Natural killer cell treated with Interleukin-12 subunit alpha and Interleukin-12 subunit beta and Interleukin-15 and Interleukin-18, amount 100 ng/mL, for 72 hours (primary cell): ENCODE results near the gene C19orf47. TPM values are rescaled to one million over a fixed set of nuclear protein-coding genes. Genes with fewer than 3 reads are reported as not detected.

Source experiments
- ATAC-seq, 2 donors: fragments of 150-1000 bp; cut with Tn5 transposase in 1 of 2; sonication (Bioruptor Pico), chemical (Tn5 transposase) in 1 of 2; 2 replicates each; pipeline ENCODE4 v1.10.0; 2021
- DNase-seq: peaks from one replicate; pipeline ENCODE4 v3.0.0; 2022; ENCODE audit warnings: low spot score
- H3K27ac Mint-ChIP-seq, 2 donors: 1 replicate in 1 of 2; 2 replicates in 1 of 2; pipeline ENCODE4 v1.8.0; 2022; ENCODE audit warnings: mixed read lengths in 2 of 2, mild to moderate bottlenecking in 1 of 2, moderate library complexity in 1 of 2
- H3K27me3 Mint-ChIP-seq, 2 donors: 1 replicate in 1 of 2; 2 replicates in 1 of 2; pipeline ENCODE4 v1.8.0; 2022; ENCODE audit warnings: mixed read lengths in 2 of 2
- H3K36me3 Mint-ChIP-seq: one replicate; pipeline ENCODE4 v1.8.0; 2022; ENCODE audit warnings: mixed read lengths
- H3K4me1 Mint-ChIP-seq, 2 donors: 1 replicate in 1 of 2; 2 replicates in 1 of 2; pipeline ENCODE4 v1.8.0; 2022; ENCODE audit warnings: low read depth in 2 of 2, mixed read lengths in 2 of 2, mild to moderate bottlenecking in 1 of 2
- H3K4me3 Mint-ChIP-seq: one replicate; pipeline ENCODE4 v1.8.0; 2022; ENCODE audit warnings: mixed read lengths
- H3K9me3 Mint-ChIP-seq: 2 replicates; pipeline ENCODE4 v1.8.0; 2022; ENCODE audit warnings: mixed read lengths
- total RNA-seq, 2 donors: library from RNA; stranded (reverse); gene quantifications; one replicate each; pipeline ENCODE4 v1.2.3, GENCODE V29; 2022

The C19orf47 gene
- total RNA-seq, 2 donors from 2014 or later: 18.1 to 33.5 TPM

DNA sequence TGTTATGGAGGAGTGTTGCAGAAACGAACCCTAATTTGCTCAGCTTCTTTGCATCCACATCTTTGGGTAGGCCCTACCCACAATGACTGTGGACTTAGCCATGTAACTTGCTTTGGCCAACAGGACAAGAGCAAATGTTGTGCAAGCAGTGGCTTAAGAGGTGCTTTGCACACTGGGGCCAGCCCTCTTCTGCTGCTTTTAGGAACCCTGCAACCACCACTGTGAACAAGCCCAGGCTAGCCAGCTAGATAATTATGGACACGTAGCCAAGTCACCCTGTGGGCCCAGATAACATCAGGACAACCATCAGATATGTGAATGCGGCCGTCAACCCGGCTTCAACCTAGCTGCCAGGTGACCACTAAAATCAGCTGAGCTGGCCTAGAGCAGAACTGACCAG is 17.1 kb downstream of the C19orf47 start:
- H3K36me3 Mint-ChIP-seq: no peaks in the 10 kb centered on the region
- ATAC-seq (peak in 1 of 2 donors; percentile 72), DNase-seq (no peak)
- H3K9me3 Mint-ChIP-seq: no peaks in the 10 kb centered on the region
- H3K27ac Mint-ChIP-seq: no peak overlapping the region
- H3K4me1 Mint-ChIP-seq: no peaks in the 10 kb centered on the region
- H3K4me3 Mint-ChIP-seq: no peak overlapping the region
- H3K27me3 Mint-ChIP-seq: no peaks in the 10 kb centered on the region

DNA sequence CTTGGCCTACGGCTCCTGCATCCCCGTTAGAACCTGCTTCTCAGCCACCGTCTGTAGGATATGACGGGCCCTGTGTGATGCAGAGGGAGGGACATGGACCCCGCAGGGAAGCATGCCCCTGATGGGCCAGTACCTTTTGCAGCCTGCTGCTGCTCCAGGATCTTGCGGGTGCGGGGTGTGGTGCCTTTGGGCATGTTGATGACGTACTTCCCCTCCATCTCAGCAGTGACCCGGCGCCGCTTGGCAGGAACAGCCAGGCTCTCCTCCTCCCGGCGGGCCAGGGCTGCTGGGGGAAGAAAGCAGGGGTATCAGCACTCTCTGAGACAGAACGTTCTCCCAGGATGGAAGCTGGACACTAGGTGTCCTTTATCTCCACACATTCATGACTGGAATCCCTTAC is 22.0 kb downstream of the C19orf47 start:
- DNase-seq (no peak), ATAC-seq (no peak)
- Mint-ChIP-seq H3K36me3 (peaks cover 6% of the 10 kb centered on the region), H3K4me3 (no peak overlapping the region), H3K4me1 (no peaks in the 10 kb centered on the region), H3K27ac (no peak overlapping the region), H3K9me3 (no peaks in the 10 kb centered on the region), H3K27me3 (no peaks in the 10 kb centered on the region)

DNA sequence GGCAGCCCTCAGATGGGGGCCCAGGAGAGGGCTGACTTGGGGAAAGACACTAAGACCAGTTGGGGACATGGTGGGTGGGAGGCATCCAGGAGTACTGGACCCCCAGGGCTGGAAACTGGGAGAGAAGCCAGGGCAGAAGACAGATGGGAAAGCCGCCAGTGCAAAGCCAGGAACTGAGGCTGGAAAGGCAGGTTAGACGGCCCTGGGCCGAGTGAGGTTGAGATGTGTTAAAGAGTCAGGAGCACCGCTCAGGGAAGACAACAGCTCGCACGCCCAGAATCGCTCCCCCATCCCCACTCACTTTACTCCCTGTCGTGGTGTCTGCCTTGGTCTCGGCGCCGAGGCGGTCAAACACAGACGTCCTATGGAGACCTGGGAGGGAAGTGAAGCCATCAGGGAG is 24.5 kb downstream of the C19orf47 start:
- H3K27ac Mint-ChIP-seq: no peak overlapping the region
- no peaks in the 10 kb centered on the region for H3K27me3 Mint-ChIP-seq
- DNase-seq (no peak), ATAC-seq (no peak)
- H3K4me1 Mint-ChIP-seq: peaks cover 0 to 3% of the 10 kb centered on the region in 2 donors
- peaks cover 6% of the 10 kb centered on the region for H3K36me3 Mint-ChIP-seq
- no peaks in the 10 kb centered on the region for H3K9me3 Mint-ChIP-seq
- no peak overlapping the region for H3K4me3 Mint-ChIP-seq

DNA sequence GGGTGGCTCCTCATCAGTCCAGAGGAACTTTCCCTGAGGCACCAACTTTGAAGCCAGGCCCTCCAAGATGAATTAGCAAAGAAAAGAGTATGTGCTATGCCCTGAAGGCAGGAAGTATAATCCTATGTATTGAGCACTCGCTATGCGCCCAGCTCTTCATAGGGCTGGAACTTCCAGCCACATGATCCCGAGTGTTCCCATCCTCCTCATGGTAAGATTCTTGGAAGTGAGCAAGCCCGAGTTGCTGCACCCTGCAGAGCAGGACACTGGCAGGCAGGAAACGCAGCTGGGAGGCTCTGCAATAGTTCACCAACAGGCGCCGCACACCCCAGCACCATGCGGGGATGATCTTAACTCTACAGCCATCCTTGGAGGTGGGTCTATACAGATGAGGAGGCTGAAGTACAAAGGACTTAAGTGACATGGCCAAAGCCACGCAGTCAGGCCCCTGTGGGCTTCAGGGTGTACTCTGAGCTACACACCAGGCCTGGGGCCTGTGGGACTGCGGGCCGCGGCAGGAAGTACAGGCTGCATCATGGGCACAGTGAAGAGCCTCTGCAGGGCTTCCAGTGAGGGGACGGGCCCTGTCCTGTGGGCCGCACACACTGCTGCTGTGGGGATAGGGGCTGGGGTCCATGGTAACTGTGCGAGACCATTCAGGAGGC is 25.1 kb downstream of the C19orf47 start:
- no peak overlapping the region for H3K27ac Mint-ChIP-seq
- DNase-seq (no peak), ATAC-seq (no peak)
- H3K9me3 Mint-ChIP-seq: no peaks in the 10 kb centered on the region
- peaks cover 0 to 3% of the 10 kb centered on the region in 2 donors for H3K4me1 Mint-ChIP-seq
- H3K27me3 Mint-ChIP-seq: no peaks in the 10 kb centered on the region
- H3K4me3 Mint-ChIP-seq: no peak overlapping the region
- peaks cover 6% of the 10 kb centered on the region for H3K36me3 Mint-ChIP-seq

DNA sequence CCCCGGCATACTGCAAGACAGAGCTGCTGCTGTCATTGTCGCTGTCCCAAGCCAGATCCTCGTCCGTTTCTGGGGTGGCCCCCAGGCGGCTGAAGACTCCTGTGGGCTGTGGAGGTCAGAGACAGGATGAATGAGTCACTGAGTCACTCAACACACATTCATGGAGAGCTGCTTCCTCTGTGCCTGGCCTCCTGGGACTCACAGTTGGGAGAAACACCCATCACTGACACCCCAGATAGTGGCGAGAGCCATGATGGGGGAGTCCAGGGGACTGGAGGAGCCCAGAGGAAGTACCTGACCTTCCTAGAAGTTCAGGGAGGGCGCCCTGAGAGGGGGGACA is 26.0 kb downstream of the C19orf47 start:
- ATAC-seq (no peak), DNase-seq (no peak)
- H3K4me1 Mint-ChIP-seq: peaks cover 0 to 3% of the 10 kb centered on the region in 2 donors
- H3K27me3 Mint-ChIP-seq: no peaks in the 10 kb centered on the region
- no peaks in the 10 kb centered on the region for H3K9me3 Mint-ChIP-seq
- H3K27ac Mint-ChIP-seq: no peak overlapping the region
- H3K4me3 Mint-ChIP-seq: no peak overlapping the region
- H3K36me3 Mint-ChIP-seq: peaks cover 6% of the 10 kb centered on the region

DNA sequence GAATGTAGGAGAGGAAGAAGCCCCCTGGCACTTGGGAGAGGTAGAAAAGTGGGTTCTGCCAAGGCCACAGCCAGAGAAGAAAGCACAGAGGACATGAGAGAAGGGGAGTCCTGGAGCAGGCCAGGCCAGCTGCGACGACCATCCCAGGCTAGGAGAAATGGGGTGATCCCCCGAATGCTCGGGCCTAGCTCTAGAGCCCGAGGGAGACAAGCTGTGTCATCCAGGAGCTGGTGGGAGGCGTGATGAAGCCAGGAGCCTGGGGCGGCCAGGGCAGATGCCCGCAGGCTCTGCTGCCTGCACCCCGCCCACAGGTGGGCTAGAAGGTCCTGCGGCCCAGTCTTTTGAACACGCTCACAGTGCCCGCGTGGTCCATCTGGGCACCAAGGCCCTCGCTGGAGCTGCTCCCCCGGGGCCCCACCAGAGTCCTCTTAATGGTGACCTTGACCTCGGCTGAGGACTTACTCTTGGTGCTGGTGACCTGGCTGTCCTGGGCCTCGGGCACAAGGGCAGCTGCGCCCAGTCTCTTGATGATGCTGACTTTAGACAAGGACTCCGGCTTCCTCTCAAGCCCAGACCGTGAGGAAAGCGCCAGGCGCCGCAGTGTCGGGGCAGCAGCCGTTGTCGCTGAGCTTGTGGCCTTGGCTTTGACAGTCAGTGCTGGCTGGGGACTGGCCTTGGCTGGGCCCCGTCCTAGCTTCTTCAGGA is 26.5 kb downstream of the C19orf47 start:
- Mint-ChIP-seq H3K36me3 (peaks cover 6% of the 10 kb centered on the region), H3K9me3 (no peaks in the 10 kb centered on the region), H3K27ac (no peak overlapping the region), H3K4me1 (peaks cover 0 to 3% of the 10 kb centered on the region in 2 donors), H3K27me3 (no peaks in the 10 kb centered on the region), H3K4me3 (no peak overlapping the region)
- ATAC-seq (no peak), DNase-seq (no peak)

DNA sequence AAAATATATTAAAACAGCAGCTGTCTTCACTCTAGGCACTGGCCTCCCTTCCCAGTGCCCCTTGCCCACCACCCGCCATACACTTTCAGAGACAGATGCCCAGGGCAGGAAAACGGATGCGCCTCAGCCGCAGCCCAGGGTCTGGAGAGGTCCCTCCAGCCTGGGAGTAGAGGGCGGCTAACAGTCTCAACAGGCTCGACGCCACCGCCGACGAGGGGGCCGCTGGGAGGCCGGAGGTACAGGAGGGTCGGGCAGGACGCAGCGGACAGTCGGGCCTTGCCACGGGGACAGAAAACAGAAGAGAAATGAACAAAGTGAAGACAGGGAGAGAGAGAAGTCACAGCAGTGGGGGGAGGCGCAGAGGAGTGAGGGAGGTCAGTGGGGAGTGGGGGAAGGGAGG is 27.1 kb downstream of the C19orf47 start:
- Mint-ChIP-seq H3K4me1 (peaks cover 0 to 3% of the 10 kb centered on the region in 2 donors), H3K27me3 (no peaks in the 10 kb centered on the region), H3K36me3 (peaks cover 6% of the 10 kb centered on the region), H3K4me3 (no peak overlapping the region), H3K27ac (no peak overlapping the region), H3K9me3 (no peaks in the 10 kb centered on the region)
- ATAC-seq (no peak), DNase-seq (no peak)

DNA sequence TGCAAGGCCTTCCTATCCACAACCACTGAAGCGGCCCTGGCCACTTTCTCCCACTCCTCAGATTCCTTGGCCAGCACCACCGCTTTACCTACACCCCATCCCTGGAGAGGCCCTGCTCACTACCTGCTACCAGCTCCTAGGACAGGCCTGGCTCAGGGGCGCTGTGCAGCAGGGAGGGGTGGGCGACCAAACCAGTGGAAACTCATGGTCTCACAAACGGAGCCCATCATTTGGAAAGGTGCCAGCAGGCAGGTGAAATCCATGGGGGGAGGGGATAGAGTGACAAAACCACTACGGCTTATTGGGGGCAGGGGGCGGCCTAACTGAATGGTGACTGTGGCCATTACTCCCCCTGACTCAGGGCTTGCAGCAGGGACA is 27.6 kb downstream of the C19orf47 start:
- no peak overlapping the region for H3K4me3 Mint-ChIP-seq
- ATAC-seq (no peak), DNase-seq (no peak)
- no peaks in the 10 kb centered on the region for H3K9me3 Mint-ChIP-seq
- H3K27ac Mint-ChIP-seq: peak overlapping the region in 1 of 2 donors; percentile 54
- H3K4me1 Mint-ChIP-seq: peaks cover 0 to 3% of the 10 kb centered on the region in 2 donors
- H3K36me3 Mint-ChIP-seq: peaks cover 6% of the 10 kb centered on the region
- no peaks in the 10 kb centered on the region for H3K27me3 Mint-ChIP-seq

DNA sequence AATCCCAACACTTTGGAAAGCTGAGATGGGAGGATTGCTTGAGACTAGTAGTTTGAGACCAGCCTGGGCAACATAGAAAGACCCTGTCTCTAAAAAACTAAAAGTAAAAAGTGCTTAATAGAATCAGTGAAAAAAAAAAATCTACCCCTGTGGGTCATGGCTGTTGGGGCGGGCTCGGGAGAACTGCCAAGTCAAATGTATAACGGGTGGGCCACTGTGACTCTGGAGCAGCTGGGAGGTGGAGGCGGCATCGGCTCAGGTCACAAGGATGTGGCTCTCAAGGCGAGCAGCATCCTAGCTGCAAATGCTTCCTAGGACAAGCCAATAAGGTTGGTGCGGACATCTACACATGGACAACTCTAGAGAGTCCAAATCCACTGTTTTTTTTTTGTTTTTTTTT is 30.9 kb downstream of the C19orf47 start:
- no peak for DNase-seq
- H3K4me1 Mint-ChIP-seq: peaks cover 0 to 3% of the 10 kb centered on the region in 2 donors
- H3K27me3 Mint-ChIP-seq: no peaks in the 10 kb centered on the region
- H3K36me3 Mint-ChIP-seq: peaks cover under 1% of the 10 kb centered on the region
- ATAC-seq: no peak
- H3K9me3 Mint-ChIP-seq: no peaks in the 10 kb centered on the region
- no peak overlapping the region for H3K4me3 Mint-ChIP-seq
- H3K27ac Mint-ChIP-seq: no peak overlapping the region

DNA sequence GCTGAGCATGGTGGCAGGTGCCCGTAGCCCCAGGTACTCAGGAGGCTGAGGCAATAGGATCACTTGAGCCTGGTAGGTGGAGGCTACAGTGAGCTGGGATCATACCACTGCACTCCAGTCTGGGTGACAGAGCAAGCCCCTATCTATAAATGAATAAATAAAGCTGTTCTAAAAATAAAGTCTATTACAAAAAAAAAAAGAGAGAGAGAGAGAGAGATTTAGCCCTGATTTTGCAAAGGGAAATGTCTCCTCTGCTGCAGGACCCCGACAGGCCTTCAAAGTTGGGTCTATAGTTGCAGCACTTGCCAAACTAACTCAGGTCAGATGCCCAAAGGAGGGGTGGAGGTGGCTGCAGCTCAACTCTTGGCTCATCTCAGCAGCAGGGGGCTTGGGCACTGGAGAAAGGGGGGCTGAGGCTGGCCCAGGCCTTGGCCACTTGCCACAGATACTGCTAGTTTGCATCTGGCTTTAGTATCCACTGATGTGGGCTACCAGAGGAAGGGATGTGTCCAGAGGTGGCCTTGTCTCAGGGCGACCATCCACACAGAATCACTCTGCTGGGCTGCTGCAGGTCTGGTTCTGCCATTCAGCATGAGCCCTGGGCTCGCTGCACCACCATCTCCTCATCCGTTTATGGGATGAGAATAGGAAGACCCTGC is 32.3 kb downstream of the C19orf47 start:
- no peak for DNase-seq
- ATAC-seq: no peak
- H3K4me3 Mint-ChIP-seq: no peak overlapping the region
- no peak overlapping the region for H3K27ac Mint-ChIP-seq
- no peaks in the 10 kb centered on the region for H3K27me3 Mint-ChIP-seq
- H3K4me1 Mint-ChIP-seq: peaks cover 0 to 3% of the 10 kb centered on the region in 2 donors
- H3K9me3 Mint-ChIP-seq: no peaks in the 10 kb centered on the region
- H3K36me3 Mint-ChIP-seq: no peaks in the 10 kb centered on the region

DNA sequence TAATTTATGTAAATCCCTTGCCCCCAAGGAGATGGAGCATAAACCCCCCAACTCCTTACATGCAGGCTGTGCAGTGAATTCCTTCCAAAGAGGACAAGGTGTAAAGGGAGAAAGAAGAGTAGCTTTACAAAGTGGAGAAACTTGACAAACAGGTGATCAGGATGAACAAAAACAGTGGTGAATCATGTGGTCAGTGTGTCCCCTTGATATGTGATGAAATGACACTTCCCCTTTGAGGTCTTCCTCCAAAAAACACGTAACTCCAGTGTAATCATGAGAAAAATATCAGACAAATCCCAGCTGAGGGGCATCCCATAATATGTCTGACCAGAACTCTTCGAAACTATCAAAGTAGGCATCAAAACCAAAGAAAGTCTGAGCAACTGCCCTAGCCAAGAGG is 33.5 kb downstream of the C19orf47 start:
- Mint-ChIP-seq H3K4me1 (no peaks in the 10 kb centered on the region), H3K36me3 (no peaks in the 10 kb centered on the region), H3K9me3 (no peaks in the 10 kb centered on the region), H3K27me3 (no peaks in the 10 kb centered on the region), H3K27ac (peak overlapping the region in 1 of 2 donors; percentile 17), H3K4me3 (no peak overlapping the region)
- ATAC-seq: no peak
- DNase-seq: no peak

DNA sequence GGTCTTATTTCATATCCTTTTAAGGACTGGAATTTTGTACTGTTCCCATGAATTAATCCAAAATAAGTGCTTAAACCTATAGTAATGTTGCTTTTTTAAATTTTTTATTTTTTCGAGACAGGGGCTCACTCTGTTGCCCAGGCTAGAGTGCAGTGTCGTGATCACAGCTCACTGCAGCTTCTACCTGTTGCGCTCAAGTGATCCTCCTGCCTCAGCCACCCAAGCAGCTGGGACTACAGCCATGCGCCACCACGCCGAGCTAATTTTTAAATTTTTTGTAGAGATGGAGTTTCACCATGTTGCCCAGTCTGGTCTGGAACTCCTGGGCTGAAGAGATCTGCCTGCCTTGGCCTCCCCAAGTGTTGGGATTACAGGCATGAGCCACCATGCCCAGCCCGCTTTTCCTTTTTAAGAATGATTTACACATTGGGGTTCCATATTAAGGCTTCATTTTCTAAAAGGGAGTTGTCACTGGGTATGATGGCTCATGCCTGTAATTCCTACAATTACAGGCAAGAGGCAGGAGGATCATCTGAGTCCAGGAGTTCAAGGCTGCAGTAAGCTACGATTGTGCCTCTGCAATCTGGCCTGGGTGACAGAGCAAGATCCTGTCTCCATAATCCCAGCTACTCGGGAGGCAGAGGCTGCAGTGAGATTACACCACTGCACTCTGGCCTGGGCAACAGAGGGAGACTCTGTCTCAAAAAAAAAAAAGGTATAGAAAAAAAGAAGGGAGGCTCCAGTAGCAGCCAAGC is 34.8 kb downstream of the C19orf47 start:
- ATAC-seq (no peak), DNase-seq (no peak)
- no peaks in the 10 kb centered on the region for H3K36me3 Mint-ChIP-seq
- H3K9me3 Mint-ChIP-seq: no peaks in the 10 kb centered on the region
- H3K4me1 Mint-ChIP-seq: no peaks in the 10 kb centered on the region
- H3K4me3 Mint-ChIP-seq: no peak overlapping the region
- H3K27me3 Mint-ChIP-seq: no peaks in the 10 kb centered on the region
- no peak overlapping the region for H3K27ac Mint-ChIP-seq

DNA sequence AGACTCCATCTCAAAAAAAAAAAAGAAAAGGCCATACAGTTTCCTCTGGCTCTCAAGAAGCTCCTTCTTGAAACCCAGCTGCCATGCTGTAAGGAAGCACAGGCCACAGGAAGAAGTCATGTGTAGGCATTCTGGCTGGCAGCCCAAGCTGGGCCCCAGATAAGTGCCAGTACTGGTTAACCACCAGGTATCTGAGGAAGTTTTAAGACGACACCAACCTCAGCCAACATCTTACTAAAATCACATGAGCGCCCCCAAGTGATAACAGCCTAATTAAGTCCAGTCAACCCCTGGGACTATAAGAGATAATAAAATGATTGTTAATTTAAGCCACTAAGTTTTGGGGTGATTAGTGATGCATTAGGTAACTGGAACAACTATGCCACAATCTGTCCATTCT is 35.7 kb downstream of the C19orf47 start:
- H3K4me1 Mint-ChIP-seq: no peaks in the 10 kb centered on the region
- no peaks in the 10 kb centered on the region for H3K9me3 Mint-ChIP-seq
- H3K4me3 Mint-ChIP-seq: no peak overlapping the region
- no peak for ATAC-seq
- no peak overlapping the region for H3K27ac Mint-ChIP-seq
- H3K27me3 Mint-ChIP-seq: no peaks in the 10 kb centered on the region
- no peaks in the 10 kb centered on the region for H3K36me3 Mint-ChIP-seq
- no peak for DNase-seq

DNA sequence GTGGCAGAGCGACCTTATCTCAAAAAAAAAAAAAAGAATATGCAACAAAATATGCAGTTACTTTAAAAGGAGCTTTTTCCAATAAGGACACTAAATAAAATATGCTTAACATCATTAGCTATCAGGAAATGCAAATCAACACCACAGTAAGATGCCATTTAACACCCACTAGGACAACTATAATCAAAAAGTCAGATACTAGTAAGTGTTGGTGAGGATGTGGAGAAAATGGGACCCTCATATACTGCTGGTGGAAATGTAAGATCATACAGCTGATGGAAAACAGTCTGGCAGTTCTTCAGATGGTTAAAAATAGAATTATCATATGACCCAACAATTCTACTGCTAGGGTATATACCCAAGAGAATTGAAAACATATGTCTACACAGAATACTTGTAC is 38.5 kb downstream of the C19orf47 start:
- DNase-seq: no peak

More for the DNA sequence above, 38.5 kb downstream of the C19orf47 start:
- peaks cover 0 to 3% of the 10 kb centered on the region in 2 donors for H3K4me1 Mint-ChIP-seq
- no peak overlapping the region for H3K4me3 Mint-ChIP-seq
- no peak overlapping the region for H3K27ac Mint-ChIP-seq
- no peak for ATAC-seq
- no peaks in the 10 kb centered on the region for H3K36me3 Mint-ChIP-seq
- H3K9me3 Mint-ChIP-seq: no peaks in the 10 kb centered on the region
- H3K27me3 Mint-ChIP-seq: no peaks in the 10 kb centered on the region
